Naive thymus-derived CD8-positive, alpha-beta T cell (primary cell): ENCODE measurements around the gene DGKB. TPM values are rescaled to one million over a fixed set of nuclear protein-coding genes. Genes with fewer than 3 reads are reported as not detected.

Experiments
- ATAC-seq, 2 donors: fragments of 150-1000 bp; cut with Tn5 transposase in 1 of 2; sonication (Bioruptor Pico), chemical (Tn5 transposase) in 1 of 2; 1 replicate in 1 of 2; 2 replicates in 1 of 2; pipeline ENCODE4 v1.10.0; 2021; ENCODE audit warnings: mild to moderate bottlenecking in 2 of 2, moderate library complexity in 2 of 2
- POLR2A ChIA-PET: fragments of 350-600 bp; sonication (Branson Sonifier 250); formaldehyde crosslinking; loops from one replicate; lab custom pipeline; 2021; ENCODE audit warnings: antibody characterized with exemption; lab: Charles Lee
- DNase-seq, 10 donors: peaks; one replicate each; pipeline versions ENCODE4 v3.0.0 to v3.0.0-alpha.2; 2020 to 2022
- H3K27ac Mint-ChIP-seq, 10 donors: one replicate each; pipeline ENCODE4 v1.8.0; 2020 to 2022; ENCODE audit warnings: mild to moderate bottlenecking in 10 of 10, mixed read lengths in 10 of 10, moderate library complexity in 4 of 10, inconsistent platforms in 1 of 10
- H3K27me3 Mint-ChIP-seq, 5 donors: one replicate each; pipeline ENCODE4 v1.8.0; 2021 to 2022; ENCODE audit warnings: mixed read lengths in 5 of 5
- H3K36me3 Mint-ChIP-seq, 3 donors: one replicate each; pipeline ENCODE4 v1.8.0; 2020 to 2022; ENCODE audit warnings: mixed read lengths in 3 of 3, mild to moderate bottlenecking in 2 of 3, inconsistent platforms in 1 of 3
- H3K4me1 Mint-ChIP-seq, 4 donors: one replicate each; pipeline ENCODE4 v1.8.0; 2021 to 2022; ENCODE audit warnings: mixed read lengths in 4 of 4
- H3K4me3 Mint-ChIP-seq, 10 donors: one replicate each; pipeline ENCODE4 v1.8.0; 2020 to 2022; ENCODE audit warnings: mild to moderate bottlenecking in 10 of 10, mixed read lengths in 10 of 10, moderate library complexity in 6 of 10, inconsistent platforms in 1 of 10
- H3K9me3 Mint-ChIP-seq, 9 donors: one replicate each; pipeline ENCODE4 v1.8.0; 2020 to 2022; ENCODE audit warnings: mixed read lengths in 9 of 9, mild to moderate bottlenecking in 3 of 9, inconsistent platforms in 1 of 9, moderate library complexity in 1 of 9
- polyA plus RNA-seq, 3 donors: library from polyadenylated mRNA; unstranded; fragments of 300-500 nt; fragmentation: Illumina TruSeq; gene quantifications; one replicate each; pipeline ENCODE4 v1.2.3, GENCODE V29; 2021
- total RNA-seq, 8 experiments: library from RNA in 2 of 8; stranded (reverse) in 2 of 8; gene quantifications; one replicate each; pipeline ENCODE4 v1.2.3 and lab custom pipeline; 2021 to 2026

DGKB gene
- total and polyA plus RNA-seq, 5 experiments from 2014 or later: not detected

DNA sequence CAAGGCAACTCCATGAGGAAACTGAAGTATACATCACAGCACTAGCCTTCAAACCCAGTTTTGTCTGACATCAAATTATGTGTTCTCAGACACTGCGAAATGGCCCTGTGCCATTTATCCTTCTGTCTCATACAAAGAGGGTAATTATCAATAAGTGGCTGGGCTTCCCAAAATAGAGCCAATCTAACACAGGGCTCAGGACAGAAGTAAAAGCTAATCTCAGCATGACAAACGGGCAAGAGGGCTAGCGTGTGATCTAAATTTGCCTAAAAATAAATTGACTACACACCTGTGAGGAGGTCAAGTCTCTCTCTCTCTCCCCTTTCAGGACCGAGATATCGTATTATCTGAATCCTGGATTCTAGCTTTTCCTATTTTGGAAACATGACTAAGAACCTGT is 67.2 kb downstream of the DGKB start:
- no peaks in the 10 kb centered on the region for H3K36me3 Mint-ChIP-seq
- peaks cover 0 to 19% (median 0%) of the 10 kb centered on the region in 9 donors for H3K9me3 Mint-ChIP-seq
- no peak overlapping the region for H3K27ac Mint-ChIP-seq
- ATAC-seq (no peak), DNase-seq (no peak)
- POLR2A ChIA-PET: no interaction called here
- H3K27me3 Mint-ChIP-seq: no peaks in the 10 kb centered on the region
- no peaks in the 10 kb centered on the region for H3K4me1 Mint-ChIP-seq
- no peak overlapping the region for H3K4me3 Mint-ChIP-seq

- POLR2A ChIA-PET: no interaction called here
- Mint-ChIP-seq H3K4me1 (no peaks in the 10 kb centered on the region), H3K27ac (no peak overlapping the region), H3K4me3 (no peak overlapping the region), H3K36me3 (no peaks in the 10 kb centered on the region), H3K27me3 (no peaks in the 10 kb centered on the region), H3K9me3 (peaks cover 0 to 19% (median 0%) of the 10 kb centered on the region in 9 donors)
- no peak for DNase-seq
- no peak for ATAC-seq
Observed at GRCh38 chr7:14834883-14835282, 67.7 kb downstream of the DGKB start.

DNA sequence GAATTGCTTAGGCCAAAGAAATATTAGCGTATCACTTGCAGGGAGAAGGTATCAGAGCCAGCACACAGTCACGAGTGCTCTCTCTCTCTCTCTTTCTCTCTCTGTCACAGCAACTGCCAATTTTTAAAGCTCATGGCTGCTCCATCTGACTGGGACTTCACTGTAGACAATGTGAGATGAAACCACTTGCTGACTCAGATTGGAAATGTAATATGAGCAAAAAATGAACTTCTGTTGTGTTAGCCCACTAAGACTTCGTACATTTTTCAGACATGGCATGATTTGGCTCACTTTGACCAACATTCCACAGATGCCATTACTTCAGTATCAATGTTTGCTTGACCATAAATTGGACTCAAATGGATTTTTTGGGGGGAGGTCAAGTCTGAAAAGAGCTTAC is 68.1 kb downstream of the DGKB start:
- no peaks in the 10 kb centered on the region for H3K27me3 Mint-ChIP-seq
- no peaks in the 10 kb centered on the region for H3K36me3 Mint-ChIP-seq
- H3K27ac Mint-ChIP-seq: no peak overlapping the region
- no peak for DNase-seq
- no peak overlapping the region for H3K4me3 Mint-ChIP-seq
- POLR2A ChIA-PET: no interaction called here
- H3K9me3 Mint-ChIP-seq: peaks cover 0 to 19% (median 0%) of the 10 kb centered on the region in 9 donors
- H3K4me1 Mint-ChIP-seq: no peaks in the 10 kb centered on the region
- no peak for ATAC-seq

DNA sequence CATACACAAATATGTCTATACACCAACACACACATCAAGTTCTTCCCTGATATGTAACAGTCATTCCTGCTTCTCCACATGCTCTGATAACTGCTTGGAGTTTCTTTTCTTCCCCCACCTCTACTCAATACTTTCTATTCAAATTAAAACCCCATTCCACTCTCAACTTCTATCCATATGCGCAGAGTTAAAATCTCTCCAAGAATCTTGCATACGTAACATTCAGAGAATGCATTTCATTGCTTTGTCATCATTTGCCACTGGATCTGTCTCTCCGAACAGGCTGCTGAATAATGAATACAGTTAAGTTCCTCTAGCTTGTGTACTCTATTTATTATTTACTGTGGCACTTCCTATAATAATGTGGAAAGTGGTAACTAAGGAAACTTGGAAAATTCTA is 68.8 kb downstream of the DGKB start:
- peaks cover 0 to 12% (median 0%) of the 10 kb centered on the region in 9 donors for H3K9me3 Mint-ChIP-seq
- H3K4me3 Mint-ChIP-seq: no peak overlapping the region
- H3K27ac Mint-ChIP-seq: no peak overlapping the region
- no peaks in the 10 kb centered on the region for H3K27me3 Mint-ChIP-seq
- POLR2A ChIA-PET: no interaction called here
- H3K36me3 Mint-ChIP-seq: no peaks in the 10 kb centered on the region
- ATAC-seq (no peak), DNase-seq (no peak)
- H3K4me1 Mint-ChIP-seq: no peaks in the 10 kb centered on the region

GRCh38 chr7:14828053-14828452 is 74.5 kb downstream of the DGKB start:
- H3K27ac Mint-ChIP-seq: no peak overlapping the region
- ATAC-seq: no peak
- no peaks in the 10 kb centered on the region for H3K27me3 Mint-ChIP-seq
- H3K4me1 Mint-ChIP-seq: no peaks in the 10 kb centered on the region
- no peak for DNase-seq
- POLR2A ChIA-PET: no interaction called here
- H3K36me3 Mint-ChIP-seq: no peaks in the 10 kb centered on the region
- no peak overlapping the region for H3K4me3 Mint-ChIP-seq
- H3K9me3 Mint-ChIP-seq: peaks cover 0 to 22% (median 2%) of the 10 kb centered on the region in 9 donors

GRCh38 chr7:14826426-14826825 is 76.1 kb downstream of the DGKB start:
- no peaks in the 10 kb centered on the region for H3K4me1 Mint-ChIP-seq
- no peaks in the 10 kb centered on the region for H3K36me3 Mint-ChIP-seq
- H3K27ac Mint-ChIP-seq: no peak overlapping the region
- no peak for ATAC-seq
- no peaks in the 10 kb centered on the region for H3K27me3 Mint-ChIP-seq
- H3K4me3 Mint-ChIP-seq: no peak overlapping the region
- no peak for DNase-seq
- peaks cover 0 to 22% (median 0%) of the 10 kb centered on the region in 9 donors for H3K9me3 Mint-ChIP-seq
- POLR2A ChIA-PET: no interaction called here

DNA sequence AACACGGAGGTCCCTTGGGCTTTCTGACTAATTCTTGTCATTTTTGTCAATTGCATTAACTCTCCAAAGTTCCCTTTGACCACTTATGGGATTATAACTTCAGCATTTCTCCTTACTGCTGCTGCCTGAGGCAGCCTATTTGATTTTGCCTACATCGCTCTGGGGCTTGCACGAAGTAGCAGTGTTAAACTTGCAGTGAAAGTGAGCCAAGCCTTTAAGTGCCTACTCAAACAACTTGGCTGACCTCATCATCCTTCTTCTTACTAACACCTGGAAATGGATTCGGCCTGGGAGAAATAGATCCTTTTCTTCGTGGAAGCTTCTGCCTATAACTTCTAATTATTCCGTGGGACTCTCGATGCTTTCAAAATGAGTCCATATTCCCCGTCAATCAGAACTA is 76.6 kb downstream of the DGKB start:
- ATAC-seq (no peak), DNase-seq (no peak)
- H3K27me3 Mint-ChIP-seq: no peaks in the 10 kb centered on the region
- POLR2A ChIA-PET: no interaction called here
- H3K4me1 Mint-ChIP-seq: no peaks in the 10 kb centered on the region
- no peak overlapping the region for H3K27ac Mint-ChIP-seq
- H3K4me3 Mint-ChIP-seq: no peak overlapping the region
- H3K9me3 Mint-ChIP-seq: peaks cover 0 to 22% (median 0%) of the 10 kb centered on the region in 9 donors
- no peaks in the 10 kb centered on the region for H3K36me3 Mint-ChIP-seq

GRCh38 chr7:14822481-14822854 is 80.1 kb downstream of the DGKB start:
- ATAC-seq (no peak), DNase-seq (no peak)
- H3K4me1 Mint-ChIP-seq: no peaks in the 10 kb centered on the region
- H3K4me3 Mint-ChIP-seq: no peak overlapping the region
- H3K27ac Mint-ChIP-seq: no peak overlapping the region
- H3K9me3 Mint-ChIP-seq: peaks cover 0 to 14% (median 0%) of the 10 kb centered on the region in 9 donors
- POLR2A ChIA-PET: no interaction called here
- H3K27me3 Mint-ChIP-seq: no peaks in the 10 kb centered on the region
- no peaks in the 10 kb centered on the region for H3K36me3 Mint-ChIP-seq

GRCh38 chr7:14821757-14822480 is 80.6 kb downstream of the DGKB start:
- Mint-ChIP-seq H3K4me1 (no peaks in the 10 kb centered on the region), H3K9me3 (peaks cover 0 to 8% (median 0%) of the 10 kb centered on the region in 9 donors), H3K36me3 (no peaks in the 10 kb centered on the region), H3K27me3 (no peaks in the 10 kb centered on the region), H3K27ac (no peak overlapping the region), H3K4me3 (no peak overlapping the region)
- DNase-seq (no peak), ATAC-seq (no peak)
- POLR2A ChIA-PET: no interaction called here

GRCh38 chr7:14818871-14819270 is 83.7 kb downstream of the DGKB start:
- Mint-ChIP-seq H3K36me3 (no peaks in the 10 kb centered on the region), H3K4me1 (no peaks in the 10 kb centered on the region), H3K27me3 (no peaks in the 10 kb centered on the region), H3K9me3 (peaks cover 0 to 14% (median 0%) of the 10 kb centered on the region in 9 donors), H3K27ac (no peak overlapping the region), H3K4me3 (no peak overlapping the region)
- ATAC-seq (no peak), DNase-seq (no peak)
- POLR2A ChIA-PET: no interaction called here

- H3K4me1 Mint-ChIP-seq: no peaks in the 10 kb centered on the region
- ATAC-seq (no peak), DNase-seq (no peak)
- no peak overlapping the region for H3K4me3 Mint-ChIP-seq
- no peaks in the 10 kb centered on the region for H3K36me3 Mint-ChIP-seq
- POLR2A ChIA-PET: no interaction called here
- H3K27me3 Mint-ChIP-seq: no peaks in the 10 kb centered on the region
- peaks cover 0 to 14% (median 0%) of the 10 kb centered on the region in 9 donors for H3K9me3 Mint-ChIP-seq
- no peak overlapping the region for H3K27ac Mint-ChIP-seq
Observed at GRCh38 chr7:14817829-14818614, 84.5 kb downstream of the DGKB start.

GRCh38 chr7:14807507-14807906 is 95.0 kb downstream of the DGKB start:
- H3K27ac Mint-ChIP-seq: no peak overlapping the region
- no peak overlapping the region for H3K4me3 Mint-ChIP-seq
- no peaks in the 10 kb centered on the region for H3K36me3 Mint-ChIP-seq
- no peaks in the 10 kb centered on the region for H3K27me3 Mint-ChIP-seq
- POLR2A ChIA-PET: no interaction called here
- ATAC-seq (no peak), DNase-seq (no peak)
- H3K4me1 Mint-ChIP-seq: no peaks in the 10 kb centered on the region
- peaks cover 0 to 6% (median 0%) of the 10 kb centered on the region in 9 donors for H3K9me3 Mint-ChIP-seq

- POLR2A ChIA-PET: no interaction called here
- ATAC-seq: no peak
- DNase-seq: no peak
- Mint-ChIP-seq H3K9me3 (peaks cover 0 to 6% (median 0%) of the 10 kb centered on the region in 9 donors), H3K36me3 (no peaks in the 10 kb centered on the region), H3K4me3 (no peak overlapping the region), H3K27me3 (no peaks in the 10 kb centered on the region), H3K4me1 (no peaks in the 10 kb centered on the region), H3K27ac (no peak overlapping the region)
Observed at GRCh38 chr7:14806891-14807290, 95.7 kb downstream of the DGKB start.
